Stimulated activated CD8-positive, alpha-beta memory T cell treated with anti-CD3 and anti-CD28 coated beads, Interleukin-4, amount 100 ng/mL, for 48 hours (primary cell): ENCODE results near the gene TTYH3.

Source experiments
- DNase-seq: peaks from one replicate; pipeline ENCODE4 v3.0.0-alpha.2; 2020

Gene TTYH3

GRCh38 chr7:2651336-2651735, 19.6 kb downstream of the TTYH3 start:
- DNase-seq = no peak

- DNase-seq = no peak
These were observed 20.3 kb downstream of the TTYH3 start for GRCh38 chr7:2651847-2652735.

- DNase-seq = no peak
These were observed 20.9 kb downstream of the TTYH3 start for GRCh38 chr7:2652736-2653060.

- no peak for DNase-seq
These were observed 22.3 kb downstream of the TTYH3 start for GRCh38 chr7:2654059-2654458.

GRCh38 chr7:2655870-2656614, 24.3 kb downstream of the TTYH3 start:
- DNase-seq = no peak

- no peak for DNase-seq
These were observed 25.4 kb downstream of the TTYH3 start for GRCh38 chr7:2657208-2657607.

- DNase-seq = no peak
These were observed 26.3 kb downstream of the TTYH3 start for GRCh38 chr7:2657920-2658671.

GRCh38 chr7:2658941-2659340, 27.2 kb downstream of the TTYH3 start:
- no peak for DNase-seq

GRCh38 chr7:2659556-2660358, 28.0 kb downstream of the TTYH3 start:
- DNase-seq = no peak

GRCh38 chr7:2660359-2661095, 28.7 kb downstream of the TTYH3 start:
- DNase-seq = no peak

- no peak for DNase-seq
These were observed 29.3 kb downstream of the TTYH3 start for GRCh38 chr7:2661096-2661449.

GRCh38 chr7:2661602-2662272, 30.0 kb downstream of the TTYH3 start:
- DNase-seq = no peak

GRCh38 chr7:2662273-2663120, 30.7 kb downstream of the TTYH3 start:
- DNase-seq = no peak

GRCh38 chr7:2663121-2663886, 31.5 kb downstream of the TTYH3 start:
- no peak for DNase-seq

- DNase-seq = no peak
These were observed 32.2 kb downstream of the TTYH3 start for GRCh38 chr7:2663960-2664359.

GRCh38 chr7:2665359-2665791, 33.6 kb downstream of the TTYH3 start:
- DNase-seq = no peak

- no peak for DNase-seq
These were observed 34.4 kb downstream of the TTYH3 start for GRCh38 chr7:2666155-2666554.

- DNase-seq = no peak
These were observed 34.9 kb downstream of the TTYH3 start for GRCh38 chr7:2666588-2667250.

- no peak for DNase-seq
These were observed 36.1 kb downstream of the TTYH3 start for GRCh38 chr7:2667843-2668242.
